IMR-90 (cell line): ENCODE data around the gene VWA7. TPM values are rescaled to one million over a fixed set of nuclear protein-coding genes. Genes with fewer than 3 reads are reported as not detected.
"Not testable (repeated sequence)": the region's sequence is repeated elsewhere in the genome, so short reads cannot be mapped to it uniquely, and the experiment has no call there.

Experiments
- ATAC-seq: fragments of 200-7000 bp; cut with Tn5 transposase; 2 replicates; pipeline ENCODE4 v1.9.1; 2020; ENCODE audit warnings: low read depth, mild to moderate bottlenecking, moderate library complexity
- BruUV-seq: library from RNA; stranded (reverse); fragments of 400-500 nt; replicated peaks from 2 replicates; lab custom pipeline; 2021; lab: Mats Ljungman, UMichigan
- CTCF ChIA-PET: fragments of 300-600 bp; formaldehyde crosslinking; extraction: SDS; loops from one replicate; lab custom pipeline; 2021; ENCODE audit warnings: antibody characterized with exemption; lab: Yijun Ruan, JAX
- POLR2A ChIA-PET: fragments of 300-600 bp; sonication (Branson Sonifier 250); formaldehyde crosslinking; loops from one replicate; lab custom pipeline; 2022; ENCODE audit warnings: antibody characterized with exemption; ENCODE audit not compliant: unreplicated experiment; lab: Charles Lee
- DNase-seq: peaks from one replicate; pipeline ENCODE4 v3.0.0; 2013
- H2AFZ ChIP-seq: replicated peaks from 2 replicates; pipeline ENCODE3; 2013; ENCODE audit warnings: low read length, mild to moderate bottlenecking; ENCODE audit not compliant: poor library complexity
- H2AK5ac ChIP-seq: 2 replicates; pipeline ENCODE4 v1.6.1; 2013; ENCODE audit warnings: low read depth, low read length, inconsistent platforms
- H2AK9ac ChIP-seq: replicated peaks from 2 replicates; pipeline ENCODE3; 2013; ENCODE audit warnings: mild to moderate bottlenecking, low read depth, low read length, moderate library complexity; ENCODE audit not compliant: poor library complexity
- H2BK120ac ChIP-seq: 2 replicates; pipeline ENCODE4 v1.6.1; 2013; ENCODE audit warnings: low read depth, low read length, inconsistent platforms
- H2BK15ac ChIP-seq: 3 replicates; pipeline ENCODE4 v1.6.1; 2013; ENCODE audit warnings: low read depth, low read length, inconsistent platforms
- H2BK20ac ChIP-seq: 2 replicates; pipeline ENCODE4 v1.6.1; 2013; ENCODE audit warnings: low read depth, mild to moderate bottlenecking, inconsistent platforms, low read length, moderate library complexity
- H2BK5ac ChIP-seq: 2 replicates; pipeline ENCODE4 v1.6.1; 2013; ENCODE audit warnings: mild to moderate bottlenecking, low read depth, low read length, inconsistent platforms; ENCODE audit not compliant: poor library complexity, severe bottlenecking
- H3K14ac ChIP-seq: replicated peaks from 2 replicates; pipeline ENCODE4 v1.6.1; 2013; ENCODE audit warnings: low read depth, low read length, inconsistent platforms
- H3K18ac ChIP-seq: 2 replicates; pipeline ENCODE4 v1.6.1; 2013; ENCODE audit warnings: low read depth, low read length, control low read depth
- H3K23ac ChIP-seq: 2 replicates; pipeline ENCODE4 v1.6.1; 2013; ENCODE audit warnings: low read depth, low read length, inconsistent platforms
- H3K27ac ChIP-seq: 2 replicates; pipeline ENCODE4 v1.5.1; 2013; ENCODE audit warnings: mild to moderate bottlenecking, control low read depth, low read length; ENCODE audit not compliant: insufficient read depth
- H3K27me3 ChIP-seq: 2 replicates; pipeline ENCODE4 v1.6.1; 2013; ENCODE audit warnings: low read length; ENCODE audit not compliant: control insufficient read depth, insufficient read depth
- H3K36me3 ChIP-seq: 2 replicates; pipeline ENCODE4 v1.6.1; 2013; ENCODE audit warnings: low read length, mixed read lengths; ENCODE audit not compliant: control insufficient read depth, insufficient read depth
- H3K4ac ChIP-seq: 2 replicates; pipeline ENCODE4 v1.6.1; 2013; ENCODE audit warnings: low read depth, low read length, inconsistent platforms
- H3K4me1 ChIP-seq: 2 replicates; pipeline ENCODE4 v1.6.1; 2013; ENCODE audit warnings: low read length, mixed read lengths; ENCODE audit not compliant: control insufficient read depth, insufficient read depth
- H3K4me2 ChIP-seq: 2 replicates; pipeline ENCODE4 v1.6.1; 2013; ENCODE audit warnings: low read depth, mild to moderate bottlenecking, control low read depth, low read length, moderate library complexity
- H3K4me3 ChIP-seq: 2 replicates; pipeline ENCODE4 v1.5.1; 2013; ENCODE audit warnings: low read depth, mild to moderate bottlenecking, control low read depth, low read length, moderate library complexity; ENCODE audit not compliant: insufficient read depth
- H3K56ac ChIP-seq: 2 replicates; pipeline ENCODE4 v1.6.1; 2013; ENCODE audit warnings: low read length, inconsistent platforms; ENCODE audit not compliant: insufficient read depth; ENCODE audit errors: extremely low read depth
- H3K79me1 ChIP-seq, 2 experiments: 2 replicates each; pipeline ENCODE4 v1.6.1; 2013; ENCODE audit warnings: low read length in 2 of 2, inconsistent platforms in 1 of 2, low read depth in 1 of 2
- H3K9ac ChIP-seq: 2 replicates; pipeline ENCODE4 v1.6.1; 2013; ENCODE audit warnings: low read depth, low read length, control low read depth
- H3K9me1 ChIP-seq: 2 replicates; pipeline ENCODE4 v1.6.1; 2013; ENCODE audit warnings: low read length, inconsistent platforms; ENCODE audit not compliant: insufficient read depth
- H3K9me3 ChIP-seq: 2 replicates; pipeline ENCODE4 v1.6.1; 2013; ENCODE audit warnings: low read length; ENCODE audit not compliant: control insufficient read depth, insufficient read depth
- H4K20me1 ChIP-seq: 2 replicates; pipeline ENCODE4 v1.6.1; 2013; ENCODE audit warnings: low read length, inconsistent platforms; ENCODE audit not compliant: insufficient read depth
- H4K5ac ChIP-seq: 2 replicates; pipeline ENCODE4 v1.6.1; 2013; ENCODE audit warnings: mild to moderate bottlenecking, low read depth, low read length, control low read depth
- H4K8ac ChIP-seq, 2 experiments: 2 replicates each; pipeline ENCODE4 v1.6.1; 2013; ENCODE audit warnings: low read depth in 2 of 2, low read length in 2 of 2, control low read depth in 1 of 2, inconsistent platforms in 1 of 2
- H4K91ac ChIP-seq: 2 replicates; pipeline ENCODE4 v1.6.1; 2013; ENCODE audit warnings: low read depth, low read length, inconsistent platforms; ENCODE audit not compliant: insufficient read depth
- WGBS, 2 experiments: methylation state at CpG; one replicate each; pipeline versions ENCODE4 v1.1.5 to v1.1.7; 2013; ENCODE audit warnings: missing lambda C conversion rate in 2 of 2; ENCODE audit not compliant: insufficient read length in 1 of 2; ENCODE audit errors: extremely low coverage in 2 of 2; 5-methylcytosine and 5-hydroxymethylcytosine counted together
- dilution Hi-C: fragments of 300-500 bp; cut with HindIII; formaldehyde crosslinking; loops from one replicate; pipeline ENCODE4 v1.14.3; 2018; ENCODE audit warnings: low sequenced_read_pairs; ENCODE audit not compliant: unreplicated experiment
- in situ Hi-C: fragments of 300-500 bp; cut with MboI; formaldehyde crosslinking; loops from 3 replicates; pipeline ENCODE4 v1.14.3; 2019; ENCODE audit warnings: low sequenced_read_pairs, inconsistent platforms, mixed read lengths
- intact Hi-C: fragments of 100-400 bp; cut with micrococcal nuclease; formaldehyde crosslinking; loops from 2 replicates; pipeline ENCODE4 v1.10.0; 2022
- polyA plus RNA-seq, 3 experiments: library from polyadenylated mRNA; depleted of rRNA; stranded (reverse); fragments of >200 nt; gene quantifications; 2 replicates each; pipeline ENCODE4 v1.2.3, GENCODE V29; 2012; ENCODE audit warnings: low replicate concordance in 1 of 3
- total RNA-seq: library from RNA; depleted of rRNA; stranded (reverse); fragments of >200 nt; gene quantifications from 2 replicates; pipeline ENCODE4 v1.2.3, GENCODE V29; 2012

Gene VWA7
- total and polyA plus RNA-seq, 2 of the 4 experiments (the other 2 are of a cell fraction): under 0.01 to 1.4 TPM

- H4K91ac ChIP-seq, H3K27me3 ChIP-seq, H2AK5ac ChIP-seq, H4K20me1 ChIP-seq, dilution Hi-C loops, BruUV-seq, H3K56ac ChIP-seq, H3K27ac ChIP-seq, H4K5ac ChIP-seq, H3K4me3 ChIP-seq, intact Hi-C loops, H2BK120ac ChIP-seq, H3K4me1 ChIP-seq, H3K9me3 ChIP-seq, H2BK20ac ChIP-seq, H3K9ac ChIP-seq, ATAC-seq, H3K4ac ChIP-seq, H2AK9ac ChIP-seq, H3K9me1 ChIP-seq, in situ Hi-C loops, H4K8ac ChIP-seq, DNase-seq, H2AFZ ChIP-seq, POLR2A ChIA-PET, H3K36me3 ChIP-seq, H2BK15ac ChIP-seq, CTCF ChIA-PET, H3K18ac ChIP-seq: not testable (repeated sequence)
- Histone ChIP-seq H3K23ac (peak overlapping the region; percentile 13; the same call in 1 of the 2 replicates), H3K79me1 (peaks cover 10 to 50% of the 10 kb centered on the region in 2 experiments; a peak in 3 of 4 replicates), H3K4me2 (peak overlapping the region; percentile 75), H2BK5ac (peak overlapping the region; percentile 31), H3K14ac (0 out of 2 replicates have a peak overlapping the region, but pooled peaks have one; percentile 59)
- 86% methylated on average over 1 of the region's 8 CpGs; no CpG with 5 or more reads in 1 of the 2 experiments for WGBS, 2 experiments
These were observed 40.9 kb upstream of the VWA7 start for GRCh38 chr6:31817929-31818511.

DNA sequence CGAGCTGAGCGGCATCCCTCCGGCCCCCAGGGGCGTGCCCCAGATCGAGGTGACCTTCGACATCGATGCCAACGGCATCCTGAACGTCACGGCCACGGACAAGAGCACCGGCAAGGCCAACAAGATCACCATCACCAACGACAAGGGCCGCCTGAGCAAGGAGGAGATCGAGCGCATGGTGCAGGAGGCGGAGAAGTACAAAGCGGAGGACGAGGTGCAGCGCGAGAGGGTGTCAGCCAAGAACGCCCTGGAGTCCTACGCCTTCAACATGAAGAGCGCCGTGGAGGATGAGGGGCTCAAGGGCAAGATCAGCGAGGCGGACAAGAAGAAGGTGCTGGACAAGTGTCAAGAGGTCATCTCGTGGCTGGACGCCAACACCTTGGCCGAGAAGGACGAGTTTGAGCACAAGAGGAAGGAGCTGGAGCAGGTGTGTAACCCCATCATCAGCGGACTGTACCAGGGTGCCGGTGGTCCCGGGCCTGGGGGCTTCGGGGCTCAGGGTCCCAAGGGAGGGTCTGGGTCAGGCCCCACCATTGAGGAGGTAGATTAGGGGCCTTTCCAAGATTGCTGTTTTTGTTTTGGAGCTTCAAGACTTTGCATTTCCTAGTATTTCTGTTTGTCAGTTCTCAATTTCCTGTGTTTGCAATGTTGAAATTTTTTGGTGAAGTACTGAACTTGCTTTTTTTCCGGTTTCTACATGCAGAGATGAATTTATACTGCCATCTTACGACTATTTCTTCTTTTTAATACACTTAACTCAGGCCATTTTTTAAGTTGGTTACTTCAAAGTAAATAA is 40.2 kb upstream of the VWA7 start:
- H4K91ac ChIP-seq, DNase-seq, H3K4me1 ChIP-seq, H4K5ac ChIP-seq, H3K23ac ChIP-seq, H3K4ac ChIP-seq, H2BK120ac ChIP-seq, dilution Hi-C loops, intact Hi-C loops, H2AK5ac ChIP-seq, in situ Hi-C loops, H2AK9ac ChIP-seq, H3K36me3 ChIP-seq, ATAC-seq, CTCF ChIA-PET, H3K18ac ChIP-seq, H3K9ac ChIP-seq, H4K20me1 ChIP-seq, H3K27me3 ChIP-seq, H2BK15ac ChIP-seq, POLR2A ChIA-PET, H3K9me1 ChIP-seq, H3K27ac ChIP-seq, H3K9me3 ChIP-seq, H3K14ac ChIP-seq, H2AFZ ChIP-seq, H4K8ac ChIP-seq, H2BK20ac ChIP-seq, H3K56ac ChIP-seq: not testable (repeated sequence)
- WGBS, 2 experiments: 92% methylated on average over 4 of the region's 37 CpGs; no CpG with 5 or more reads in 1 of the 2 experiments
- peak overlapping the region; percentile 31 for H2BK5ac ChIP-seq
- H3K79me1 ChIP-seq: peaks cover 11 to 43% of the 10 kb centered on the region in 2 experiments
- peak overlapping the region; percentile 75 for H3K4me2 ChIP-seq
- peak overlapping the region; percentile 15; the same call in 1 of the 2 replicates for H3K4me3 ChIP-seq
- TSS peak; percentile 81 for BruUV-seq
